Stimulated activated CD4-positive, alpha-beta T cell treated with anti-CD3 and anti-CD28 coated beads, Interleukin-2, amount 100 ng/mL, for 24 hours (primary cell): Measurements from ENCODE around the gene BCAS1.

Source experiments
- DNase-seq, 2 donors: peaks; one replicate each; pipeline ENCODE4 v3.0.0-alpha.2; 2020

BCAS1 gene

DNA sequence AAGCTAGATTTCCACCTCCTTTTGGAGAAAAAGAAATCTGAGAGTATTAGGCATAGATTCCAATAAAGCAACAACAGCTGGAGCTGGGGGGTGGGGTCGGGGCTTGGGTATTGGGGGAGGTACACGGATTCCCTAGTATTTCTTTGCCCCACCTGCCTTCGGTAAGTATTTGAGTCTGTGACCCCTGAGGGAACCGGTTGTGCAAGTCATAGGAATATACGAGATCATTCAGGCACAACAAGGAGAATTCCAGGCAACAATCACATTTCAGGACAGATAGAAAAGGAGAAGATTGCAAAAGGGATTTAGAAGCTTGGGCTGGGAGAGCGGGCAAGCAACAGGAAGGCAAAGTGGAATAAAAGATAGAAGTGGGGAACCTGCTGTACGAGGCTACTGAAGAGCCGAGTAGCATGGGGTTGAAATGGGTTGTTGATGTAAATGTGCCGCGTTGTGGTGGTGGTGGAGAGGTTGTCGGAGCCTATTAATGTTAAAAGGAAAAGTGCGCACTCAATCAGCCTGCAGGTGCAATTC is 148.9 kb downstream of the BCAS1 start:
- DNase-seq: no peak

DNA sequence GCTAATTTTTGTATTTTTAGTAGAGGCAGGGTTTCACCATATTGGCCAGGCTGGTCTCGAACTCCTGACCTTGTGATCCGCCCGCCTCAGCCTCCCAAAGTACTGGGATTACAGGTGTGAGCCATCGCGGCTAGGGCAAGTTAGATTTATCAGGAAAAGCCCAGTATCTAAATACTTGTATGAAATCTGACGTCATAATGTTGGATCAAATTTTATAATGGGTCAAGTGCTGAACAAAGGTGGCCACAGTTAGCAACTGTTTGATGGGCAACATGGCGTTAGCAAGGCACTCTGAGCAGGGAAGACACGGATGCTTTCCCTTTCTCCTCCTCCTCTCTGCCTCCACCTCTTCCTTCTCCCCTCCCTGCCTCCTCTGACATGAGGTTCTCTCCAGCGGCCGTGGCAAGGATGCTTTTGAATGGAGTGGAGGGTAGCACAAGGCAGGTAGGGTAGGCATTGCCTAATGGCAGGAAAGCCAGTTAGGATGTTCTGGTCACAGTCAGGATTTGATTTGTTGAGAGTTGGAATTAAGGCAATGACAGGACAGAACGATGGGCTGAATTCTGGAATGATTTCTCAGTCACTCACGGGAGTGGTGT is 149.6 kb downstream of the BCAS1 start:
- no peak for DNase-seq

DNA sequence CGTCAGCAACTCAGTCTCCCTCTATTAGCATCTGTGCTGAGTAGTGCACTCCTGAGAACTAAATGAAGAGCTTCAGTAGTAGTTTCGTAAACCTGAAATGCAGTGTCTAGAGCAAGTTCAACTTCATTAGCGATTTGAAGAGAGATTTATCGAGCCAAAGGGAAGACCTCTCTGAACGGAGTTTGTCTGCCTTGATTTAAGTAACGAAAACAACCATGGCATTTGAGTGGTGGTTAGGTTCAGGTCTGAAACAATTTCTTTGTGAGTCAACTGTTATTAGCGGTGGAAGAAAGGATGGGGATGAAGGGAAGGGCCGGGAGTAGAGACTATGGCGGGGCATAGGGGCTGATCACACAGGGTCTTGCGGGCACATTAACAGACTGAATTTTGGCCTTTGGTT is 150.5 kb downstream of the BCAS1 start:
- no peak for DNase-seq

DNA sequence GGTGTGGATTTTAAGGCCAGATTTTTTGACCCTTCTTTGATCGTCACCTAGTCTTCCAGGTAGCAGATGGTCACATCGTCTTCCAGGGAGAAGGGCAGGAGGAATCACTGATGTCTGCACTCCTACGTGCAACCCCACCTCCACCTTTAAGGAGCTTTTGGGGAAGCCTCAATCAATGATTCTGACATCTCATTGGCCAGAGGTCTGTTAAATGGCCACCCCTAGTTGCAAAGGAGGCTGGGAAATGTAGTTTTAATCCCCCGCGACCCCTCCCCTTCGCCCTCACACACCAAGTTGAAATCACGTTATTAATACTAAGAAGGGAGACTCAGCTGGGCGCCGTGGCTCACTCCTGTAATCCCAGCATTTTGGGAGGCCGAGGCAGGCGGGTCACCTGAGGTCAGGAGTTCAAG is 151.4 kb downstream of the BCAS1 start:
- no peak for DNase-seq

DNA sequence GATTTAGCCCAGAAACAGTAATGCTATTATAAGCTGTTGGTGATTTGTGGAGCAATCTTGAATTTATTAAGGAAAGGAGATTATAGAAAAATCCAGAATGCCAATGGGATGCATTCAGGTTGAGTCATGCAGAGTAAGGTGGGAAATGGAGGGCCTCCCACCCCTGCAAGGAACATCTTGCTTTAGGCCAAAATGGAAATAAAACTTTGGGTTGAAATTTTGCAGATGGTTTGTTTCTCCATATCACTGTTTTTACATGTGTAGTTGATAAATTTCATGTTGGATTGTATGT is 152.4 kb downstream of the BCAS1 start:
- DNase-seq: no peak

DNA sequence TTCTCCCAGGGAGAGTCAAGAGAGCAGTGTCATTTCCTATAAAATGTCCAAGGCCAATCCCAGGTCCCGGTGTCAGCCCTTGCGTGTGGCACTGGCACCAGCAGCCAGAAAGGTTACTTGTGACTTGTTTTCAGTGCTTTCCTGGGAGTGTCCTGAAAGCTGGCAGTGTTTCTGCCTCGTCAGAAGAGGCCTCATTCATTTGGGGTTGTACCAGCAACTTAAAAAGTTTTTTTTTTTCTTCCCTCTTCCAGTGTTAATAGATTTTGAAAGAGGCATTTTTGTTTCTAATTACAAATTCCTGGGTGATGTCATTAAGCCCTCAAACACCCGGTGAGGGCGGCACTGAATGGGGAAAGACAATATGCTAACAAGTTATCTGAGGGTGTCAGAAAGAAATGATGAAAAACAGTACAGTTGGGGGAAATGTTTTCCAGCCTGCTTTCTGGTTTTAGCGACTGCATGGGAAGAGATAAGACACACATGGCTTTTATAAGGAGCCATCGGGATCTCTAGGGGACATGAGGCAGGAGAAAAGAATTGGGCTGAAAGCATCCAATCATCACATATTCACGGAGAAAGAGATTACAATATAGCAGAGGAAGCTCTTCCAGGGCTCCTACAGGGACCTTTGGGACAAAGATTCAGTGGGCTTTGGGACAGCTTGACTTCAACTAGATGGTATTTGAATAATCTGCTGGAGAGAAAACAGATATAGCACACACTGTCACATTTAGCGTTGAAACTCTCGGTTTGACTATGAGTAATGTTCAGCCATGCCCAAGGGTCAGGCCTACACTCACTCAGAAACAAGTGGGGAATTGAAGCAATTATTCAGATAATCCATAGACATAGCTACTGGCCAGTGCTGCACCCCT is 153.0 kb downstream of the BCAS1 start:
- no peak for DNase-seq

DNA sequence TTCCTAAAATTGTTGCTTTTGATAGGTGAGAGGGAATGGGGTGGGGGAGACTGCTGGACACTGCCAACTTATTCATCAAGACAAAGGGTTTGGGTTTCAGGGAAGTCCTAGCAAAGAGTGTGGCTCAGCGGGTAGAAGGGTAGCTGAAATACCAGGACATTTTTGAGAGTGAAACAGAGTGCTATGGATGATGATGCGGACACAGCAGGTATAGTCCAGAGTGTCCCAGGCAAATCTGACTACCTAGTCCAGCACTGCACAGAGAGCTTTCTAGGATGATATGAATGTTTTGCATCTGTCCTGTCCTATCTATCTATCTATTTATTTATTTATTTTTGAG is 154.3 kb downstream of the BCAS1 start:
- DNase-seq: no peak

DNA sequence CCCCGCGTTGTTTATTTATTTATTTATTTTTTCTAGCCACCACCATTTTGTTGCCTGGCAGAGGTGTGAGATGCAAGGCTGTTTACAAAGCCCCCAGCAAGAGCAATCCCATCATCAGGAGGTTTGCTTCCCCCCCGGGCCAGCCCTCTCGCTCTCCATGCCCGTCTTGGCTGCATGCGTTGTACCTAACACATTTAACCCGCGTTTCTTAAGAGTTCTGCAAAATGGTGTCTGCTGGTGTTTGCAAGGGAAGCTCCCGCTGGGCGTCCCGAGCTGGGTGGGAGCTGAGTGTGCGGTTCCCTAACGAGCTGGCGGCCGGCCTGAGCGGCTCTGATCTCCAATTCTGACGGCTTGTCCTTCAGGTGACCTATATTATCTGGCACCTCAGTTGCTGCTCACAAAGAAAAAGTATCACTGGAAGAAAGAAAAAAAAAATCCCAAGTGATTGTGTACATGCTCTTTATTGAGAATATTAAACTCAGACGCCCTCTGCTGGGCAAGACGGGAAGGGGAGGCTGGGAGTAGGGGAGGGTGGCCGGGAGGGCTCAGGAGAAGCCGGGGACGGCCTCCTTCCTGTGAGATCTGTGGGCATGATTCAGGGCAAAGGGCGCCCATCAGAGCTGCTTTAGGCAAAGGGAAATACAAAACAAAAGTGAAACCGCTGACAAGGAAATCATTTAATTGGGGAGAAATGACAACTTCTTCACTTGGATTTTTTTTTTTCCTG is 154.8 kb downstream of the BCAS1 start:
- DNase-seq: peak; percentile 98

DNA sequence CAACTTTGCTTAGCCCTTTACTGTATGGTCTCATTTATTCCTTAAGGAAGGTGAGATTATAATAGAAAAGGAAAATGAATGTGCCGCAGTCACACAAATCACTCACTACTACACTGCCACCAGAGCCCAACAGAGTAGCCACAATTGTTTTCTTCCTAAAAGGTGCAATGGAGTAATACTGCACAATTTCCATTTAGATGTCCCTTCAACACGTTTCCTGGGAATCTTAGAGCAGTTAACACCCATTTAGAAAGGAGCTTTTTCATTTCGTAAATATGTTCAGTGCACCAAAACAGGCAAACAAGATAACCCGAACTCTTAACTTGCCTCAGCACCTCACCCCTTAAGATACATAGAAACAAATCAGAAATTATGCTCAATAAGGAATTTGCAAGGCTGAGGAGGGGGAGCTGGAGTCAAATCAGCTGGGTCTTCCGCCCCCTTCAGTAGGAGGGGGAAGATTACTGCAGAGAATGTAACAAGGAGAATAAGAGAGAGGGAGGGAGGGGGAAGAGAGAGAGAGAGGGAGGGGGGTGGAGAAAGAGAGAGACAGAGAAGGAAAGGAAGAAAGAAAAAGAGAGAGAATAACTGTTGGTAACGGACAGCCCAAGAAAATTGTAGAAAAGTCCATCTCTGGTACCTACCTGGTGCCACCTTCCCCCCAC is 155.5 kb downstream of the BCAS1 start:
- DNase-seq: no peak

DNA sequence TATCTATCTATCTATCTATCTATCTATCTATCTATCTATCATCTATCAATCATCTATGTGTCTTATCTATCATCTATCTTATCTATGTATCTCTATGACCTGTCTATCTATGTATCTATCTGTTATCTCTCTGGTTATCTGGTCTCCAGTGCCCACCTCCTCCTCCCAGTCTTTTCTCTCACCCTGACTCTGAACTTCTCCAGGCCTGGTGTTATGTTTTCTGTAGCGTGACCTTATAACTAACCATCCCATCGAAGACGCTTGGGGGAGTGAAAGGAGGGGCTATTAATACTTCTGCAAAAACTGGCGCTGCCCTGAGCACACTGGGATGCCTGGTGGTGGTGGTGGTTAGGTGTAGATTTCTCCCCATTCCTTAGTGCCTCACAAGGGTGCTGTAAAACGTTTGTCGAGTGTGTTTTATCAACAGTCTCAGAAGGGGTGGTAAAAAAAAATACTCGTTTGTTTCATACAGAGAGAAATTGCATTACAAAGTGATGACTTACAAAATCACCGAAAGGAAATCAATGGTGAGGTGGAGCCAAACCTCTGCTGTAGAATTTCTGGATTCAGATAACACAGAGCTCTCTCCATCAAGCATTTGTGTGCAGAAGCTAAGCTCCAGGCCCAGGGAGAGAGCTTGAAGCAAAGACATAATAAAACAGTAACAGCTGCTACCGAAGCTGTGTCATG is 156.2 kb downstream of the BCAS1 start:
- no peak for DNase-seq

DNA sequence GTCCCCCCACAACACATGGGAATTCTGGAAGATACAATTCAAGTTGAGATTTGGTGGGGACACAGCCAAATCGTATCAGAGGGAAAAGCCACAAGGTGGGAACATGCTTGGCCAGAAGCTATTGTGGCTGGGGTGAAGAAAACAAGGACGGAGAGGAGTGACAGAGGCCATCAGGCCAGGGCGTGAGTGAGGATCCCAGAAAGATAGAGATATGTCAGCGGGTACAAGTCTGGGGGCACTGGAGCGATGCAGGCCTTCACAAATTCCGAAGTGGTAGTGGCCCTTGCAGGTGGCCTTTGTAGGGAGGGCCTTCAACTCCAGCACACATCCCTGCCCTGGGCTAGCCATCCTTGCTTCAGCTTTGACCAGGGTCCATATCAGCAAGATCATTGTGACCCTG is 159.1 kb downstream of the BCAS1 start:
- no peak for DNase-seq

DNA sequence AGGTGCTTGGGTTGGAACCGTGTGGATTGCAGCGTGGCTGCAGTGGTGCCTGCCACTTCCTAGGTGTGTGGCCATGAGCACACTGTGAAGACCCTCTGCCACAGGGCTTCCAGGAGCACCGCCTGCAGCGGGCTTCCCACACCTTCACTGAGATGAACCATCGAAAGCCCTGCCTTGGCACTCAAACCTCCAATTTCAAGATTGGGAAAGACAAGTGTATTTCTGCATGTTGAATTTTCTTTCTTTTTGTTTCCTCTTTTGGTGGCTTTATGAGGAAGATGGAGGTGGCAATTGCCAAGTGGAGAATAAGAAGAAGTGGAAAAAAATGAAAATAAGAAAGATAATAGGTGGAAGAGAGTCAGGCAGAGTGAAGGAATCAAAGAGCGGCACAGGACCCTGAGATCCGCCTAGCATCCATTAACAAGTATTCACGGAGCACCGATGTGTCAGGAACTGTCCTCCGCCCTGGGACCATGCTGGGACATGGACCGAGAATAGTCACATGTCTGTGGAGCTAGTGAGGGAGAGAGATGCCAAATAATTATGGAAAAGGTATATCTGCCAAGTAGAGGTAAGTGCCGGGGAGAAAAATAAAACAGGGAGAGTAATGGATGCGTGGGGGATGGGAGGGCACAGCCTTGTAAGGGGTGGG is 159.9 kb downstream of the BCAS1 start:
- DNase-seq: no peak

DNA sequence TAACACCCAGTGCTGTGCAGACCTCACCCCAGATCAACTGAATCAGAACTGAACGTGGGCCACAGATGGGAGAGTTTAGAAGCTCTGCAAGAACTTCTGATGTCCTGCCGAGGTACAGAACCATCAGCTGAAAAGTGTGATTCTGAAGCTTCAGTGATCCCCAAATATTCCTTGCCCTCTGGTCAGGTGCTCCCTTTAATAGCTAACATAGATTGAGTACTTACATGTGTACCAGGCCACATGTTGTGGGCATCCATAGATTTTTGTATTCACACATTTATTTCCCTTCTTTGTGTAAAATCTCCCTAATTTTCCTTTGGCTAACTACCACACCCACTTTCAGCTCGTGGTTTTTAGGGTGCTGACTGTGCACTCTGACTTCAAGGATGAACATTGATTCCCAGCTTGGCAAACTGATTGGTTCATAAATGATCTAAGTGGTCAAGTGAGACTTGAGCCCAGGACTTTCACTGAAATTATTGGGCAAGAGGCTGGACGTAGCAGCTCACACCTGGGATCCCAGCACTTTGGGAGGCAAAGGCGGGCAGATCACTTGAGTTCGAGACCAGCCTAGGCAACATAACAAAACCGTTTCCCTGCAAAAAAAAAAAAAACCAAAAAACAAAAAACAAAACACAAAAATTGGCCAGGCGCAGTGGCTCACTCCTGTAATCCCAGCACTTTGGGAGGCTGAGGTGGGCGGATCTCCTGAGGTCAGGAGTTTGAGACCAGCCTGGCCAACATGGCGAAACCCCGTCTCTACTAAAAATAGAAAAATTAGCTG is 162.2 kb downstream of the BCAS1 start:
- no peak for DNase-seq

DNA sequence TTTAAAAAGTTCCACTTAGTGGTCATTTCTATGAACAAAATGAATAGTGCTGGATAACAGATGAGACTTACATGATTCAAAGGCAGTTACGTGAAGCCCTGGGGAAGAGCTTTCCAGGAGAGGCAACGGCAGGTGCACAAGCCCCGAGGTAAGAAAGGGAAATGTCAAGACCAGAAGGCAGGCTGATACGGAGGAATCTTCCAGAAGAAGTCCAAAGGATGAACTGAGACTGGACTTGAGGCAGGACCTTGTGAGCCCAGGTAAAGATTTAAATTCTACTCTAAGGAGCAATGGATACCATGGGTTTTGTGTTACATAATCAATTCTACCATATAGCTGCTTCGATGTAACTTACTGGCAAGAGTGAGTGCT is 164.6 kb downstream of the BCAS1 start:
- DNase-seq: no peak

DNA sequence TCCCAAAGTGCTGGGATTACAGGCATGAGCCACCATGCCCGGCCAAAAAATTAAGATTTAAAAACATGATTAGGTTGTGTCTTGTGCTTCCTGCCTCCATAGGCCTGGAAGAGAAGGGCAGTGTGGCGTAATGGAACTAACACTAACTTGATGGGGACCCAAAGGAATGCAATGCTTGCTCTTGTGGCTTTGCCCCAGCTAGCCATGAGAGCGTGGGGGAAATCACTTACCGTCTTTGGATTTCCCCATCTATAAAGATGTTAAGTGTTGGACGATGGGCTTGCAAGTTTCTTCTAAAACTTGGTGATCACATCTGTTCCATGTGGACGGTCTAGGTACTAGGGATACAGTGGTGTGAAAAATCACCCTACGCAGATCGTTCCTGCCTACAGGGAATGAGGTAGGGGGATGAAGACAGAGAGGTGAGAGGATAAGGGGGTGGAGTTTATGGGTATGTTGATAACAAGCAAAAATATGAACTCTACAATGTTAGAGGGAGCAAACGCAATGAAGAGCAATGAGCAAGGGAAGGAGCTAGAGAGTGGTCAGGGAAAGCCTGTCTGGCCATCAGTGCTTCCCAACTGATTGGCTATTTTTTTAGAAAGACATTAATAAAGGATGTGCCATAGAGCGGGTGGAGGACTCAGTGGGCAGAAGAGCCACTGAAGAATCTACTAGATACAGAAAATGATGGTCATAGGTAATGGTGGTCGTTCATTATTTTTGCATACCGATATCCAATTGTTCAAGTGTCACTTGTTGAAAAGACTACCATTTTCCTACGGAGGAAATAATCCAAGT is 165.2 kb downstream of the BCAS1 start:
- no peak for DNase-seq

DNA sequence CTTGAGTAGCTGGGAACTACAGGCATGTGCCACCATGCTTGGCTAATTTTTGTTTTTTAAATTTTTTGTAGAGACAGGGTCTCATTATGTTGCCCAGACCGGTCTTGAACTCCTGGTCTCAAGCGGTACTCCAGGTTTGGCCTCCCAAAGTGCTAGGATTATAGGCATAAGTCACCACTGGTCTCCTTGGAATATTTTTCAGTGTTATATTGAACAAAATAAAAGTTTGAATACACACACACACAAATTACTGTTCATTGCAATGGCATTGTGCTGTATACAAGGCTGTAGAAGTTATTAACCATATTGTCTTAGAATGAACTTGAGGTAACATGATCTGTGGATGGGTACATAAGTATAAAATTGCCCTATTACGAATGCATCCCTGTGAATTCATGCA is 166.1 kb downstream of the BCAS1 start:
- DNase-seq: no peak

DNA sequence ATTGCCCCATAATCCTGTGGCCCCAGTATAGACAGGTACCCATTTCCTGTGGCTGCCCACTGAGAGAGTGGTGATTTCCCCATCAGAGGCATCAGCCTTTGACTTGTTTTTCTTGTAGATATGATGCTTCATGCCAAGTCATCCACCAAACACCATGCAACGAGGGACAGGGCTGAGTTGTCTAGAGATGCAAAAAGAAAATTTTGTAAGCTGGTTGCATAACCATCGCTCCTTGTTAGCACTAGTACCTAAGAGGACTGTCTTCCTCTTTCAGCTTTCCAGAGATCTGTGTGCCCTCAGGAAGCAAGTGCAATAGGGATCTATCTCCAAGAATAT is 166.8 kb downstream of the BCAS1 start:
- no peak for DNase-seq

DNA sequence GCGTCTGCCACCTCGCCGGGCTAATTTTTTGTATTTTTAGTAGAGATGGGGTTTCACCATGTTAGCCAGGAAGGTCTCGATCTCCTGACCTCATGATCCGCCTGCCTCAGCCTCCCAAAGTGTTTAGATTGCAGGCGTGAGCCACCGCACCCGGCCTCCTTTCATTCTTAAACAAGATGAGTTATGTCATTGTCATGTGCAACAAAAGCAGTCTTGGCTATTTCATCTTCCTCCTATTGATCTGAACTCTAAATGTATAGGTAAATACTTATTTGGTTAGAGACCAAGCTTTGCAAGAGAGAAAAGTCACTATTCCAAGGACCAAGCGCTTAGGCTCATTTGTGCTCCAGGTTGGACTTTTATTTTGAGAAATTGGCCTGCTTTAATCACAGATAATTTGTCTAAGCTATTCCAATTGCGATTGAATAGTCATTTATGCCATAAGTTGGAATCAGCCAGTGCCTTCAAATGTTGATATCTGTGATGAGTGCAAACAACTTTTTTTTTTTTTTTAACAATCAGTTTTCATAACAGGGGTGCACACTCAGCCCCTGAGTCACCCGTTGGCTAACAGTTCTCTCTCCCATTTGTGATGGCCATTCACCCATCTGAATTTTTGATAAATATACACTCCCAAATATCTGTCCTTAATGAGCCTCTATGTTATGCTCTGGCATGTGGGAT is 167.3 kb downstream of the BCAS1 start:
- no peak for DNase-seq

DNA sequence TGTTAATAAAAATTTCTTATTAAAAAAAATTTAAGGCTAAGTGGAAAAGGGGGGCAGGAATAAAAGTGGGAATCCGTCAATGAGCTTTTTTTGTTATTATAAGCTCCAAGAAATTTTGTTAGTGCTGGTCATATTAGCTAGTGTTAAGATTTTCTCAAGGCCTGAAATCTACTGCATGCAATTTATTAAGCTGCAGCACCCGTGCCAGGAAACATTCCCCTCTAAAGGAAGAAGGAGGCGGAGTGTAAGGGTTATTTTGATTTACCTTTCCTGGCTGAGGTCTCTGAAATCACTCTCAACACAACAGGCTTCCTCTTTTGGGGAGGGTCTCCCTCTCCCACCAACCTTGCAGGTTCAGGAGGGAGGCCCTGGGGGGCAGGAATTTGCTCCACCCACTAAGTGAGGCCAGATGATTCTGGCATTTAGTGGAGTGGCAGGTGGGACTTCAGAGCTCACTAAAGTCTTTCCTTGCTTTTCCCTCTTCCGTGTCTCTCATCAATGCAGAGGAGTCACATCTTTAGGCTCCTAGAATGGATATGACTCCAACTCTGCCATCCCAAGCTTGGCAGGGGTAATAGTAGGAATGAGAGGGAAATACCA is 168.8 kb downstream of the BCAS1 start:
- no peak for DNase-seq

DNA sequence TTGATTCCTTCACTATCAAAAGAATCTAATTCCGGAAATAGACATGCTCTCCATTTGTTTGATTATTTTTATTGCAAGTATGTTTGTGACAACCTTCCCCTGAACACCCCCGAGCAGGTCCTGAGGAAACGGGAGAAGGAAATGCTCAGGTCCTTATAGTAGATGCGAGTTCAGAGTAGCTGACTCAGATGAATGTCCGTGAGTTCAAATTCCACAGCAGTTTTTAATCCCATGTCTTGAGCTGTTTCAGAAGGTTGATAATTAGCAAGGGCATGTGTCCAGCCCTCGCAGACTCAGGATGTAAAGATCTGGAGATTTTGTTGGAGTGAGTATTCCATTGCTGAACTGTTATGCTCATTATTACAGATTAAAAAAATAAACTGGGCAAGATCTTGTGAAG is 169.3 kb downstream of the BCAS1 start:
- DNase-seq: no peak
